ENCODE results near the gene NEAT1.
A peak's percentile ranks its signal among the peaks of the same experiment; 100 is the strongest.

NEAT1 gene

GRCh38 chr11:65421794-65422632 lies 585 bp upstream of the NEAT1 start:
- peak; percentile 42 to 98 (median 93) for DNase-seq

GRCh38 chr11:65423516-65424204 lies 1.1 kb downstream of the NEAT1 start:
- peak in 2 of 58 donors; percentile 24 to 46 for DNase-seq

- DNase-seq = peak in 11 of 58 donors; percentile 19 to 50 (median 25)
These were observed 1.9 kb downstream of the NEAT1 start for GRCh38 chr11:65424205-65425104.

GRCh38 chr11:65425105-65425970 lies 2.7 kb downstream of the NEAT1 start:
- peak in 10 of 58 donors; percentile 14 to 69 (median 38) for DNase-seq

- DNase-seq = peak in 1 of 58 donors; percentile 36
These were observed 3.6 kb downstream of the NEAT1 start for GRCh38 chr11:65425971-65426838.

- peak in 11 of 58 donors; percentile 39 to 79 (median 60) for DNase-seq
These were observed 4.5 kb downstream of the NEAT1 start for GRCh38 chr11:65426839-65427690.

- DNase-seq = peak in 7 of 58 donors; percentile 24 to 64 (median 36)
These were observed 5.3 kb downstream of the NEAT1 start for GRCh38 chr11:65427691-65428577.

- DNase-seq = no peak
These were observed 6.0 kb downstream of the NEAT1 start for GRCh38 chr11:65428578-65429067.

GRCh38 chr11:65429068-65429681 lies 6.6 kb downstream of the NEAT1 start:
- DNase-seq = peak in 2 of 58 donors; percentile 20

- peak in 16 of 58 donors; percentile 31 to 68 (median 42) for DNase-seq
These were observed 7.3 kb downstream of the NEAT1 start for GRCh38 chr11:65429724-65430405.

GRCh38 chr11:65430406-65431217 lies 8.0 kb downstream of the NEAT1 start:
- DNase-seq = no peak

- no peak for DNase-seq
These were observed 9.0 kb downstream of the NEAT1 start for GRCh38 chr11:65431451-65432099.

GRCh38 chr11:65432100-65432650 lies 9.6 kb downstream of the NEAT1 start:
- no peak for DNase-seq

All from anterior cingulate cortex (tissue), 58 donors.